HepG2 (cell line): Measurements from ENCODE around the gene KIF6. TPM values are rescaled to one million over a fixed set of nuclear protein-coding genes. Genes with fewer than 3 reads are reported as not detected.
A peak's percentile ranks its signal among the peaks of the same experiment; 100 is the strongest.

Source experiments
- ATAC-seq: fragments of 200-7000 bp; cut with Tn5 transposase; 3 replicates; pipeline ENCODE4 v1.9.1; 2020; ENCODE audit warnings: mild to moderate bottlenecking, moderate library complexity
- BruUV-seq: library from RNA; stranded (reverse); fragments of 400-500 nt; replicated peaks from 2 replicates; lab custom pipeline; 2021; lab: Mats Ljungman, UMichigan
- CTCF ChIA-PET: fragments of 300-600 bp; formaldehyde crosslinking; extraction: SDS; loops from one replicate; lab custom pipeline; 2021; ENCODE audit warnings: low total read pairs, inconsistent platforms, low intra/inter-chr PET ratio; lab: Yijun Ruan, JAX
- POLR2A ChIA-PET: fragments of 350-600 bp; sonication (Branson Sonifier 250); formaldehyde crosslinking; loops from one replicate; lab custom pipeline; 2020; ENCODE audit warnings: antibody characterized with exemption, inconsistent platforms; lab: Yijun Ruan, JAX
- DNase-seq: peaks from one replicate; pipeline ENCODE4 v3.0.0-alpha.2; 2015; ENCODE audit warnings: low spot score
- FAIRE-seq: peaks from 3 replicates; lab custom pipeline; 2011; peaks lifted over from hg19 to GRCh38; lab: Jason Lieb, UNC
- H2AFZ ChIP-seq: one replicate; pipeline ENCODE4 v1.6.1; 2011; ENCODE audit warnings: low read length, inconsistent platforms
- H3K27ac ChIP-seq: fragments of 300-600 bp; 3 replicates; pipeline ENCODE4 v1.8.0; 2011; ENCODE audit warnings: mixed run types, mild to moderate bottlenecking, mixed read lengths, low read length, inconsistent platforms; ENCODE audit not compliant: insufficient read depth; ENCODE audit errors: extremely low read length
- H3K27me3 ChIP-seq, 2 experiments: fragments of 200-600 bp in 1 of 2; 2 replicates in 1 of 2; 3 replicates in 1 of 2; pipeline versions ENCODE4 v1.6.0 to v1.8.0; 2011; ENCODE audit warnings: low read length in 2 of 2, mild to moderate bottlenecking in 2 of 2, moderate library complexity in 2 of 2, inconsistent platforms in 1 of 2; ENCODE audit not compliant: insufficient read depth in 2 of 2, control insufficient read depth in 1 of 2
- H3K36me3 ChIP-seq, 2 experiments: fragments of 200-600 bp in 1 of 2; replicated peaks in 1 of 2; 2 replicates in 1 of 2; 3 replicates in 1 of 2; pipeline versions ENCODE4 v1.5.1 to v1.8.0; 2011; ENCODE audit warnings: low read length in 2 of 2, inconsistent platforms in 1 of 2; ENCODE audit not compliant: insufficient read depth in 2 of 2, control insufficient read depth in 1 of 2
- H3K4me1 ChIP-seq: 2 replicates; pipeline ENCODE4 v1.5.1; 2012; ENCODE audit warnings: low read length, inconsistent platforms; ENCODE audit not compliant: insufficient read depth
- H3K4me2 ChIP-seq: 2 replicates; pipeline ENCODE4 v1.6.0; 2011; ENCODE audit warnings: low read depth, low read length, inconsistent platforms
- H3K4me3 ChIP-seq, 3 experiments: fragments of 200-600 bp in 1 of 3; sonication (generic), shearing (Covaris generic) in 1 of 3; replicated peaks in 1 of 3; 2 replicates each; pipeline ENCODE4 v1.5.1; 2011 to 2016; ENCODE audit warnings: low read length in 3 of 3, inconsistent platforms in 2 of 3, low read depth in 2 of 3, mild to moderate bottlenecking in 2 of 3, control low read depth in 1 of 3, mixed read lengths in 1 of 3; ENCODE audit not compliant: insufficient read depth in 1 of 3
- H3K79me2 ChIP-seq: one replicate; pipeline ENCODE4 v1.6.1; 2011; ENCODE audit warnings: low read length, inconsistent platforms; ENCODE audit not compliant: insufficient read depth
- H3K9ac ChIP-seq: 2 replicates; pipeline ENCODE4 v1.6.0; 2011; ENCODE audit warnings: mild to moderate bottlenecking, low read depth, low read length, inconsistent platforms; ENCODE audit not compliant: insufficient read depth
- H3K9me3 ChIP-seq: 2 replicates; pipeline ENCODE4 v1.5.1; 2012; ENCODE audit warnings: mild to moderate bottlenecking, low read length
- H4K20me1 ChIP-seq: 2 replicates; pipeline ENCODE4 v1.6.0; 2011; ENCODE audit warnings: inconsistent platforms, mild to moderate bottlenecking, low read length, moderate library complexity; ENCODE audit not compliant: insufficient read depth
- DNMT1 ChIP-seq: sonication (generic); formaldehyde crosslinking; IDR thresholded peaks from 2 replicates; pipeline ENCODE4 v1.5.1; 2020; ENCODE audit warnings: mild to moderate bottlenecking, missing genetic modification reagents
- HOXA7 ChIP-seq: sonication (generic); formaldehyde crosslinking; IDR thresholded peaks from 2 replicates; pipeline ENCODE4 v1.8.1; 2022; ENCODE audit warnings: mild to moderate bottlenecking, missing genetic modification reagents, moderate library complexity
- MNT ChIP-seq: fragments of 450-650 bp; IDR thresholded peaks from 2 replicates; pipeline ENCODE4 v1.6.1; 2016
- MXI1 ChIP-seq: IDR thresholded peaks from 3 replicates; pipeline ENCODE4 v1.6.1; 2012; ENCODE audit warnings: low read depth, low read length, inconsistent platforms, borderline replicate concordance
- ZBTB20 ChIP-seq: sonication (generic); formaldehyde crosslinking; IDR thresholded peaks from 2 replicates; pipeline ENCODE4 v1.8.1; 2023; ENCODE audit warnings: missing genetic modification reagents, low read depth, mild to moderate bottlenecking, borderline replicate concordance
- ZBTB3 ChIP-seq: sonication (generic); formaldehyde crosslinking; IDR thresholded peaks from 2 replicates; pipeline ENCODE4 v1.4.0; 2020; ENCODE audit warnings: low read depth, mild to moderate bottlenecking, moderate library complexity, missing genetic modification reagents, borderline replicate concordance
- WGBS: methylation state at CpG from one replicate; pipeline ENCODE4 v1.1.6; 2017; ENCODE audit warnings: low lambda C conversion rate; 5-methylcytosine and 5-hydroxymethylcytosine counted together
- in situ Hi-C: cut with HindIII; loops from 2 replicates; pipeline ENCODE4 v1.10.0; 2017; ENCODE audit warnings: low pct_unique_long_range_greater_than_20kb; ENCODE audit not compliant: extremely low pct_ligation_motif_present
- intact Hi-C: fragments of 100-400 bp; cut with micrococcal nuclease; formaldehyde crosslinking; loops from one replicate; pipeline ENCODE4 v1.10.0; 2022; ENCODE audit not compliant: unreplicated experiment
- polyA plus RNA-seq, 8 experiments: library from polyadenylated mRNA; depleted of rRNA in 3 of 8; stranded (reverse) in 7 of 8; unstranded in 1 of 8; fragments of >200 nt; fragmentation: Illumina TruSeq in 4 of 8; extraction: Trizol in 4 of 8; gene quantifications; 2 replicates each; pipeline versions ENCODE4 v1.2.1 to v1.2.3, GENCODE V29; 2011 to 2016; ENCODE audit warnings: low read depth in 4 of 8, missing spikeins in 1 of 8, mixed read lengths in 1 of 8; ENCODE audit not compliant: insufficient read depth in 1 of 8
- total RNA-seq, 5 experiments: library from RNA; depleted of rRNA; stranded (reverse); fragments of >200 nt; fragmentation: Illumina TruSeq; extraction: Trizol; gene quantifications; 2 replicates each; pipeline ENCODE4 v1.2.3, GENCODE V29; 2016; ENCODE audit warnings: low read depth in 1 of 5

The KIF6 gene
- total and polyA plus RNA-seq, 2 of the 13 experiments (the other 11 are each of a cell fraction or from before 2014, with no cell fraction given) = 0.04 to 0.27 TPM

- no peak for TF ChIP-seq HOXA7
Measured at GRCh38 chr6:39301606-39302005, 423.6 kb downstream of the KIF6 start (continued).

- TF ChIP-seq ZBTB3 (CRISPR knock-in tag) (no peak), MNT (peak; percentile 88)
- TF ChIP-seq, all 625 proteins: peak for 1
- H3K9me3 ChIP-seq = no peaks in the 10 kb centered on the region
- no peak overlapping the region for H3K9ac ChIP-seq
- ChIA-PET POLR2A (no interaction called here), CTCF (interaction anchor here (4.1 kb wide), 1 partner anchor 134 kb away, joined by 76 read pairs; no protein-coding TSS in a partner anchor)
- H3K4me3 ChIP-seq = no peak overlapping the region
- in situ Hi-C loops = loop anchor here (5.0 to 10.0 kb wide), 2 partner anchors 133 to 296 kb away; no protein-coding TSS in a partner anchor
- no peak overlapping the region for H3K4me2 ChIP-seq
- no peaks in the 10 kb centered on the region for H3K36me3 ChIP-seq
- no TSS peak for BruUV-seq
- no peak overlapping the region for H2AFZ ChIP-seq
- no peak for FAIRE-seq
- no peak for DNase-seq
- H3K27ac ChIP-seq = no peak overlapping the region
- no peaks in the 10 kb centered on the region for H3K79me2 ChIP-seq
- peaks cover 0 to 9% of the 10 kb centered on the region in 2 experiments; a peak in 1 of 5 replicates for H3K27me3 ChIP-seq
- intact Hi-C loops = loop anchor here (5.0 kb wide), 1 partner anchor 303 kb away; no protein-coding TSS in a partner anchor
- no peaks in the 10 kb centered on the region for H4K20me1 ChIP-seq
- peaks cover 14% of the 10 kb centered on the region for H3K4me1 ChIP-seq
- WGBS = 11% methylated on average over 6 of the region's 6 CpGs
- no peak for ATAC-seq
Measured at GRCh38 chr6:39300739-39301138, 424.5 kb downstream of the KIF6 start.

GRCh38 chr6:39298061-39298460, 427.1 kb downstream of the KIF6 start:
- peaks cover 0 to 9% of the 10 kb centered on the region in 2 experiments; a peak in 1 of 5 replicates for H3K27me3 ChIP-seq
- no peaks in the 10 kb centered on the region for H4K20me1 ChIP-seq
- H3K36me3 ChIP-seq = no peaks in the 10 kb centered on the region
- H3K4me1 ChIP-seq = peaks cover 14% of the 10 kb centered on the region
- DNase-seq (peak; percentile 53), FAIRE-seq (peak; percentile 59), ATAC-seq (peak; percentile 89)
- in situ Hi-C loops (no loop called here), intact Hi-C loops (no loop called here)
- no peak overlapping the region for H2AFZ ChIP-seq
- no peak overlapping the region for H3K4me2 ChIP-seq
- BruUV-seq = no TSS peak
- H3K4me3 ChIP-seq = no peak overlapping the region
- no peak overlapping the region for H3K9ac ChIP-seq
- no peaks in the 10 kb centered on the region for H3K79me2 ChIP-seq
- ChIA-PET CTCF (no interaction called here), POLR2A (no interaction called here)
- H3K9me3 ChIP-seq = no peaks in the 10 kb centered on the region
- under 1% methylated on average over 9 of the region's 10 CpGs for WGBS
- no peak overlapping the region for H3K27ac ChIP-seq
- TF ChIP-seq DNMT1 (CRISPR knock-in tag) = no peak
- no peak for TF ChIP-seq ZBTB20 (CRISPR knock-in tag)
- 0 out of 3 replicates have a peak, but pooled peaks have one; percentile 31 for TF ChIP-seq MXI1
